Left lobe of liver (tissue), 2 donors: ENCODE measurements around the gene BST1. TPM values are rescaled to one million over a fixed set of nuclear protein-coding genes. Genes with fewer than 3 reads are reported as not detected.

Source experiments
- ATAC-seq: fragments of 200-7000 bp; cut with Tn5 transposase; one replicate; pipeline ENCODE4 v1.9.1; 2020; ENCODE audit warnings: mild to moderate bottlenecking, moderate library complexity
- DNase-seq: peaks from one replicate; pipeline ENCODE4 v3.0.0-alpha.2; 2020; ENCODE audit warnings: low spot score
- total RNA-seq: library from RNA; stranded (reverse); gene quantifications from one replicate; pipeline ENCODE4 v1.2.1, GENCODE V29; 2021
- donor health status: DM: no; HTN: no; CAD: no; lungs with moderate emphysema.
- donor health status: DM: no; HTN: yes; CAD: no.

BST1 gene, protein sequence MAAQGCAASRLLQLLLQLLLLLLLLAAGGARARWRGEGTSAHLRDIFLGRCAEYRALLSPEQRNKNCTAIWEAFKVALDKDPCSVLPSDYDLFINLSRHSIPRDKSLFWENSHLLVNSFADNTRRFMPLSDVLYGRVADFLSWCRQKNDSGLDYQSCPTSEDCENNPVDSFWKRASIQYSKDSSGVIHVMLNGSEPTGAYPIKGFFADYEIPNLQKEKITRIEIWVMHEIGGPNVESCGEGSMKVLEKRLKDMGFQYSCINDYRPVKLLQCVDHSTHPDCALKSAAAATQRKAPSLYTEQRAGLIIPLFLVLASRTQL
- total RNA-seq, result 3.7 TPM

DNA sequence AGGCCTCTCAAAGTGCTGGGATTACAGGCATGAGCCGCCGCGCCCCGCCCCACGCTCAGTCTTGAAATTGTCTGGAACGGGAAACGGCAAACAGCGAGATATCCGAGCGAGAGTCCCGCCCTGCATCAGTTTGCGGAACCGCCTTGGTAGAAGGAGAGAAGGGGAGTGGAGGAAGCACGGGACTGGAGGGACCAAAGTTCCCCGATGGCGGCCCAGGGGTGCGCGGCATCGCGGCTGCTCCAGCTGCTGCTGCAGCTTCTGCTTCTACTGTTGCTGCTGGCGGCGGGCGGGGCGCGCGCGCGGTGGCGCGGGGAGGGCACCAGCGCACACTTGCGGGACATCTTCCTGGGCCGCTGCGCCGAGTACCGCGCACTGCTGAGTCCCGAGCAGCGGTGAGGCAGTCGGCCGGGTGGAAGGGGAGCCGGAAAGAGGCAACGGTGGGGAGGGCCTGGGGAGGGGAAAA lies at the start of gene BST1:
Gene BST1 (plus strand): TSS at position 125 of the 463 bp plus-strand sequence. CDS start 80 bp downstream, at position 205.
- DNase-seq, result peak; percentile 69
- ATAC-seq, result peak; percentile 6

DNA sequence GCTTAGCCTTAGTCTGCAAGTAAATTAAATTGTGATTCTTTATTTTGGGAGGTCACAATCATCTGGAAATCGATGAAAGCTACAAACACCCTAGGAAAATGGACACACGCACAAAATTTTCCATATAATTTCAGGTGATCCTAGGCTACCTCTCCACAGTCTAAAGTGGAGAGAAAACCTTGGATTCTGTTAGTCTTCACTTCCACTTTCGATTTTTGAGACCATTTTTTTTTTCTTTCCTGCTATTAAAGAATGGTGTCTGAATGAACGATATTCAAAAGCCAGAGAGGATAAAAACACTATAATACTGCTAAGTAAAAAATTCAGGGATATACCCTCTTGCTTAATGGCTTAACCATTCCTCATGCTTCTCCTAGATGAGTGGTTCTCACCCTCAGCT lies 49.4 kb upstream of the BST1 start:
- DNase-seq, result no peak
- ATAC-seq, result no peak

DNA sequence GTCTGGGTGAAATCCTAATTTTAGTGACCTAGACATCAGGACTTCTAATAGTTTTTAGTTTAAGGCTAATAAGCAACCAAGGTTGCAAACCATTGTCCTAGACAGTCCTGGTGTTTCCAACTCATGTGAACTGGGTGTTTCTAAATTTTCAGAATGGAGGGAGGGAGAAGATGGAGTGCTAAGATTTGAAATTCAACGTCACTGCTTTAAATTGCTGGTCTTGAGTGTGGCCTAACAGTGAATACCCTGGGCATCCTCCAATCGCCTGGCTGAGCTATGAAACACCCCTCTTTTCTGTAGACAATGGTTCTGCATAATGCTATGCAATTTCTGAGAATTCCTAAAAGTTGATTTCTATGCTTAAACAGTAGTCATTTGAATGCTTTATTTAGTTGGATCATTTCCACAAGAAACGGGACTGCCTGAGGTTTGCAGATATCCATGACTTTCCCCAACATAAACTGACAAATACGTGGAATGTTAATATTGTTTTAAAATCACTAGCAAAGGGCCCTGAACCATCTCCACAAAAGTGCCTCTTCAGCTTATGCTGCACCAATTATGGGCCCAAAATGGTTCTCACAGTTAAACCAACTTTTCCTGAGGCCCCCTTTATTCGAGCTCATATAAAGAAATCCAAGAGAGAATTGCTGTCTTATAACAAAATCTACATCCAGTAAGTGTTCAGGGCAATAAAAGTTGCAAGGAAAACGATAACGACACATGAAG lies 48.8 kb upstream of the BST1 start:
- ATAC-seq, result peak; percentile 10

DNA sequence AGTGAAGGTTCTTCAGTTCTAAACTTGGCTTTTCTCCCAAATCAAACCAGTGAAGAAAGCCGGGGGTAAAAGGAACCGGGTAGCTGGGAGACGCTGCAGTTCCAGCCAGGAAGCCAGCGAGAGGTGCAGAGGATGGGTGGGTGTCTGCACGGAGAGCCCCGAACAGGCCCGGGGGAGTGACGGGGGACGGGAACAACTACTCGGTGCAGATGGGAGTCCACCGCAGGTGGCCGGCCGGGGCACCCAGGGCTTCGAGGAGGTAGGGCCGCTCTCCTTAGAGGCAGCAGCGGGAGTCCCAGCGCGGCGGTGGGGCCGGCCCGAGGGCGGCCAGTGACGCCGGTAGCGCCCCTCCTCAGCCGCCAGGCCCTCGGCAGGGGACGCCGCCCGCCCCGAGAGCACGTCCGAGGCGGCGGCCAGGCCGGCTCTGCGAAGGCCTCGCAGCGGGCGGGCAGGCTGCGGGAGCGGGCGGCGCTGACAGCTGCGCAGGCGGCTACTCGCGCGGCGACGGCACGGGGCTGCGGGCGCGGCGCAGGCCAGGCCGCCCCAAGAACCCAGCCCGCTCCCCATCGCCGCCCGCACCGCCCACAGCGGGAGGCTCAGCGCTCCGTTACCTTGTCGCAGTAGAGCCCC lies 48.2 kb upstream of the BST1 start:
- ATAC-seq (peak; percentile 43), DNase-seq (peak; percentile 67)

More for the DNA sequence above, 48.8 kb upstream of the BST1 start:
- no peak for DNase-seq

DNA sequence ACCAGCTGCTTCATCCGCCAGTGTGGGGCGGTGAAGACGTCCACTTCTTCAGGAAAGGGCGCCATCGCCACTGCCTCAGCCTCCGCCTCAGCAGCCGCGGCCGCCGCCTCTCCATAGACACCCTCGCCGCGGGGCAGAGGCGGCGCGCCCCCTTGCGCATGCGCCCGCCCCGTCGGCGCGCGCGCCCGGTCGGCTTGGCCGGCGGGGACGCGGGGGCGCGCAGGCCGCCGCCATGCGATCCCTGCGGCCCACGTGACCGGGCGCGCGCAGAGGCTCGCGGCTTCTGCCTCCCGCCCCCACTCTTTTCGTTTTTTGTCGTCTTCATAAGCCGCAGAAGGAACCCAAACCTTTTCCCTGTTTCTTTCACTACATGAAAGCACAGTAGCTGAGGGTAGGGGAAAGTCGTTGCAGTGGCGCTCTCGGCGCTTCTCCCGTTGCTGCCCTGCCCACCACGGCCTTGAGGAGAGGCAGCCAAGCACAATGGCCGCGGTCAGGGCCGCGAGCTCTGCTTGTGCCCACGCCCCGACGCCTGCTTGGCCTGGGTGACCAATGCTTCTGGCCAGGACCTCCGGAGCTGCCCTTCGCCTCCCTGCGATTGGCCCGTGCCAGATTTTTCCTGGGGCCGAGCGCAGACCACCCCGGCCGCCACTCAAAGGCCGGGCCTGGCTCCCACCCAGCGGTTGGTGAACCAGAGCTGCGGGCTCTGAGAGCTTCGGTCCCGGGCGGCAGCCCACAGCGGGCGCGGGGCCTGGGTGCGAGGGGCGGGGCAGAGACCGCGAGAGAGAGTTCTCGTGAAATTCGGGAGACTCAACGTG lies 47.4 kb upstream of the BST1 start, which contains the start of gene FBXL5:
Gene FBXL5 (minus strand): TSS at position 135 of the 815 bp plus-strand sequence. CDS start 70 bp downstream, at position 65.
- DNase-seq (peak; percentile 84), ATAC-seq (peak; percentile 81)

DNA sequence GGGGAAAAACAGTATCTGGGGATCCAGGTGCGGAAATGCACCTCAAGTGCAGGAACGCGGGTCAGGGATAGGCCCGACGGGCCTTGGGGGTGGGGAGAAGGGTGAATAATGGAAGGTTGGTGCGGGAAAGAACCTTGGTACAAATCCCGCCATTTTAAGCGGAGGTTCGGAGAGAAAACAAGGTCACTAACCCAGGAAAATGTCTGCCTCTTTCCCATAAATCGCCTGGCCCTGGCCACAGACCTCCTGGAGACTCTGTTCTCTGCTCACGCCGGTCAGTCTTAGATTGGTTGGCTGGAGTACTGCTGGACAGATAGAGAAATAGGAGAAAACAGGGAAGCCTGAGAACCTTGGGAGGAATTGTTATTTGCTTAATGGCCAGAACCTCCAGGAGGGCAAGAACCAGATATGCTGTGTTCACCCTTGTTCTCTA lies 46.8 kb upstream of the BST1 start:
- ATAC-seq (peak; percentile 35), DNase-seq (peak; percentile 58)

DNA sequence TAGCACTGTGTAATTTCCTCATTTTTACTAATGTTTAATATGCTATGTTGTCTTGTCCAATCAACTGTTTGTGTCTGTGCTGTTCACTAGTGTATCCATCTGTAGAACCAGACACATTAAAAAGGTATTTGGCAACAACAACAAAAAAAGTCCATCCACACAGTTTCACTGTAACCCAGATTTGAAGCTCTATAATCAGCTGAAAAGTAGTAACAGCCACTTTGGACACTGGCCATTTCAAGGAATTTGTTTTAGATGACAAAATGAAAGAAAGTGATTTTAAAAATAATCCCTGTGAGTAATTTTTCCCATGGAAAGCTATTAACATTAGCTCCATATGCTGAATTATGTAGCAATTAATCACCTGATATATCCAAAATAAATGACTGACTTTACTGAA lies 45.5 kb upstream of the BST1 start:
- no peak for DNase-seq
- ATAC-seq, result no peak

DNA sequence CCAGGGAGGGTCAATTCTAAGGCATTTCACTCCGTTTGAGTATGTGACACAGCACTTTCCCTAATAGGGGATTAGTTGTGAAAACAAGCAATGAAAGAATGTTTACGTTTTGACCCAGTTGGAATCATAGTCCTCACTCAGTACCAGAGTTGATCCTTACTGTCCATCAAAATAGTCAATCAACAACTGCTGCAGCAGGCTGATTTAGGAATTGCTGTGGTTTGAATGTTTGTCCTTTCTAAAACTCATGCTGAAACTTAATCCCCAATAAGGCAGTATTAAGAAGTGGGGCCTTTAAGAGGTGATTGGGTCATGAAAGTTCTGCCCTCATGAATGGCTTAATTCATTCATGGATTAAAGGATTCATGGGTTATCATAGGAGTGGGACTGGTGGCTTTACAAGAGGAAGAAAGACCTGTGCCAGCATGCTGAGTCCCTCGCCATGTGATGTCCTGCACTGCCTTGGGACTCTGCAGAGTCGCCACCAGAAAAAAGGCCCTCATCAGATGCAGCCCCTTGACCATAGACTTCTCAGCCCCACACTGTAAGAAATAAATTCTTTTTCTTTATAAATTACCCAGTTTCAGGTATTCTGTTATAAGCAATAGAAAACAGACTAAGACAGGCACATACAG lies 44.6 kb upstream of the BST1 start:
- DNase-seq (no peak), ATAC-seq (no peak)

DNA sequence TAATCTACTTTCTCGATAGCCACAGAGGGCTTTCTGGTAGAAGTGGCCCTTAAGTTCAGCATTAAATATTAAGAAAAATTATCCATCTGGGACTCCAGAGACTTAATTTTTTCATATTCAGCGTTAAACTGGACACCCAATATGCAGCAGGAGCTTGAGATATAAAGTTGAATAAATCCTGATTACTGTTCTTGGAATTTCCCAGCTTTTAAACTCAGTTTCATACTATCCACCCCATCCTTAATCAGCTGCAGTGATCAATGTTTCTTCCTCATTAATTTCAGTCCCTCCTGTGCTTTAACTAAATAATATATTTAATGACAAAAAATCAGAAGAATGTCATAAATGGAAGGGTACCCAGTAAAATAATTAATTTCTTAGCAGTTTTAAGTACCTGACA lies 44.1 kb upstream of the BST1 start:
- DNase-seq, result no peak
- no peak for ATAC-seq

DNA sequence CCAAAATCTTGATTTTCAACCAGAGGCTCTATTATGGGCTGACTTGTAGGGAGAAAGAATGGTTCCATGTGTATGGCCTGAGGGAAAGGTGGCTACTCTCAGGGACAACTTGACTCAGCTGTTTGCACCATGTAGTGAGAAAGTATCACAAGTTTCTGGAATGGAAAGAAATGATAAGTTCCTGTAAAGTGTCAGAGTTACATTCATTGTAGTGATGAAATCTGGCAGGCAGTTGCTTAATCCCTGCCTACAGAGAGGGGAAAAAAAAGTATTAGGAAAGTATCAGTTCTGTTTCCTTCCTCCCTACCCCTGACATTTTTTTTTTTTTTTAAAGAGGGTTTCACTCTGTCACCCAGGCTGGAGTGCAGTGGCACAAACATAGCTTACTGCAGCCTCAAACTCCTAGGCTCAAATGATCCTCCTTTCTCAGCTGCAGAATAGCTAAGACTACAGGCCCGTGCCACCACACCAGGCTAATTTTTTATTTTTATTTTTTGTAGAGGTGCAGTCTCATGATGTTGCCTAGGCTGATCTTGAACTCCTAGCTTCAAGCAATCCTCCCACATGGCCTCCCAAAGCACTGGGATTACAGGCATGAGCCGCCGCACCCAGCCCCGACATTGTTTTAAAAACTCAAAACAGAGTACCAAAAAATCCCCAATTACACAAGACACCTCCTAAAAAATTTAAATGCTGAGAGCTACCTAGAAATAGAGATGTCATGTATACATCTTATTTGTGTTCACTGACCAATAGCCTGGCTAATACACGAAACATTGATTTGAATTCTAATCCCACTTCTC lies 42.9 kb upstream of the BST1 start:
- ATAC-seq, result peak; percentile 8
- DNase-seq, result no peak

DNA sequence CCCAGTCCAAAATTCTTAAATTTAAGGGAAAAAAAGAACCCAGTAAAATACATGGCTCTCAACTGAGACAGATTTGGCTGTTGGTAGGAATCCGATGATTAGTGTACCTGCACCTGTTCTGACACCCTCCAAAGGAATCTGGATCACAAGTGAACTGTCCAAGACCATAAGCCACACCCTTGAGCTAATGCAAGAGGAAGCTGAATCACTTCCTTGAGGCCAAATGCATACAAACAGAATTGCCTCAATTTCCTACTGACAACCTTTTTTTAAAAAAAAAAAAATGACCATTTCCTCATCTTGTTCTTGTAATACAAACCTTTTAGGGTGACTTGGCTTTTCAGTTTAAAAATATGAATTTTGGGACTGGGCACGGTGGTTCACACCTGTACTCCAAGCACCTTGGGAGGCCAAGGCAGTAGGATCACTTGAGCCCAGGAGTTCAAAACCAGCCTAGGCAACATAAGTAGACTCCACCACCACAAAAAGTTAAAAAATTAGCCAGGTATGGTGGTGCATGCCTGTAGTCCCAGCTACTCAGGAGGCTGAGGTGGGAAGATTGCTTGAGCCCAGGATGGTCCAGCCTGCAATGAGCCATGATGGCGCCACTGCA lies 37.0 kb upstream of the BST1 start:
- DNase-seq (no peak), ATAC-seq (peak; percentile 26)

DNA sequence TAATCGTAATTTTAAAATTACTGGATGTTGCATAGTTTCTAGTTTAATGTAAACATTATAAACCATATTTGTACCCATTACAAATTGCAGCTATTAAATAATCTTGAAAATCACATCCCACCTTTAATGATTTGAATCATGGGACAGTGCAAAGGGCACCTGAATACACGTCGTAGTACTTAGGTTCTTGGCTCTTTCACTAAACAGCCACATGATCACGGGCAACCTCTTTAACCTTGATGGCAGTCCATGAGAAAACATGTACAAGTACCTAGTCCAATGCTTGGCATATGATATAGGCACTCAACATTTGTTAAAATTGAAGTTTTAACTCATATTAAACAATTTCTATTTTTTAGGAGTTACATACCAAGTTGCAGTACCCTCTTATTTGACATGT lies 35.9 kb upstream of the BST1 start:
- DNase-seq, result no peak
- peak; percentile 41 for ATAC-seq

DNA sequence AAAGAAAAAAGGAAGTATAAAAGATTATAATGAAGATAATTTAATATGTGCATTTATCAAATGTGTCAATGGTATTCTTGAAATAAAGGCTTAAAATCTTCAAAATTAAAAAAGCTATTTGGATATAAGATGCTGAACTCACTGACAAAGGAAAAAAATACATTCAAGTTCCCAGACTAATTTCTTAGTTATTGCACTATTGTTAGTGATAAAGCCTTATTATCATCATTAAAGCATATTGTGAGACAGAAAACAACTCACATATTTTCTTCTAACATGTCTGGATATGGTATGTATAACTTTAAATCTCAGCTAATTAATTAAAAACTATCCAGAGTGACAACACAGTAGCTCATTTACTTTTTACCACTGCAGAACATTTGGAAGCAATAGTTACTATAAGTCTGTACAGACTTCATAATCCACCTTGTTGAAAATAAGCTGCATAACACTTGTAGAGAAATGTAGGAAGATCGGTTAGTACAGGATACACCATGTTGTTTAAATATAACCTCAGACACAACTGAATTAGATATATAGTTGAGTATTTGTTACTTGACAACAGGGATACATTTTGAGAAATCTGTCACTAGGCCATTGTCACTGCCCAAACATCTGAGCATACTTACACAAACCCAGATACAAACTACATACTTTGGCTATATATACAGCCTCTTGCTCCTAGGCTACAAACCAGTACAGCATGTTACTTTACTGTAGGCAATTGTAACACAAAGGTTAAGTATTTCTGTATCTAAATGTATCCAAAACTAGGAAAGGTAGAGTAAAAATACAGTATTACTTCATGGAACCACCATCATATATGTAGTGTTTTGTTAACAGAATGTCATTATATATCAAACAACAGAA lies 34.1 kb upstream of the BST1 start:
- ATAC-seq (no peak), DNase-seq (no peak)

DNA sequence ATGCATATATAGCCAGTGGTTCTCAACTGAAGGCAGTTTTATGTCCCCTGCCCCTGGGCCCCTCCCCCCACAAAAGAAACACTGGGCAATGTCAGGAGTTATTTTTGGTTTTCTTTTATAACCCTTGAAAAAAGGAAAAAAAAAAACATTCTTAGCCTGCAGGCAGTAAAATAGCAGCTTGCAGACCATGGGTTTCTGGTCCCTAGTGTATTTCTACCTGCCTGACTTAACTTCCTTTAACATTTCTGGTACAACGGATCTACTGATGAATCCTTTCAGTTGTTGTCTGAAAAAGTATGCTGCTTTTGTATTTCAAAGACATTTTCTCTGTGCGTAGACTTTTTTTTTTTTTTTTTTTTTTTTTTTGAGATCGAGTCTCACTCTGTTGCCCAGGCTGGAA lies 32.3 kb upstream of the BST1 start:
- DNase-seq (no peak), ATAC-seq (no peak)

DNA sequence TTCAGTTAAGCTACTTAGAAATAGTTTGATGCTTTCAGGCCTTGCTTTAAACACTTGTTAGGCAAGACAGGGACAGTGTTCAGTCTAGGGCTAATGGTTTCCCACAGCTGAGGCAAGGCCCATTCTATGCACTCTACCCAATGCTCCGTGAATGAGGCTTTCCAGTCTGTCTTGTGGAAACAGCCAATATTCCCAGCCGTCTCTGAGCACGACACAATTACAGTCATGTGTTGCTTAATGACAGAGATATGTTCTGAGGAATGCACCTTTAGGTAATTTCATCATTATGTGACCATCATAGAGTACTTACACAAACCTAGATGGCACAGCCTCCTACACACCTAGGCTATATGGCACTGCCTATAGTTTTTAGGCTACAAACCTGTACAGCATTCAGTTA lies 30.8 kb upstream of the BST1 start:
- ATAC-seq, result no peak
- no peak for DNase-seq

DNA sequence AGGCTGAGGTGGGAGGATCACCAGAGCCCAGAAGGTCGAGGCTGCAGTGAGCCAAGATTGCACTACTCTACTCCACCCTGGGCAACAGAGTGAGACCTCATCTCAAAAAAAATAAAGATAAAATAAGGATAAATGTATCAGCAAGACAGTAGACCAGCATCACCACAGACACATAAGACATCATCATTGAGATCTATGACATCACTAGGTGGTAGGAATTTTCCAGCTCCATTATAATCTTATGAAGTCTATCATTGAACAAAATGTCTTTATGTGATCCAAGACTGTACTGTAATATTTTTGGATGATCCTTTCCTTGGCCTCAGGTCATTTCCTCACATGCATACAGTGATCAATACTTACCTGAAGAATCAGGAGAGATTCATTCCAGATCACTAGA lies 29.5 kb upstream of the BST1 start:
- DNase-seq (no peak), ATAC-seq (no peak)

DNA sequence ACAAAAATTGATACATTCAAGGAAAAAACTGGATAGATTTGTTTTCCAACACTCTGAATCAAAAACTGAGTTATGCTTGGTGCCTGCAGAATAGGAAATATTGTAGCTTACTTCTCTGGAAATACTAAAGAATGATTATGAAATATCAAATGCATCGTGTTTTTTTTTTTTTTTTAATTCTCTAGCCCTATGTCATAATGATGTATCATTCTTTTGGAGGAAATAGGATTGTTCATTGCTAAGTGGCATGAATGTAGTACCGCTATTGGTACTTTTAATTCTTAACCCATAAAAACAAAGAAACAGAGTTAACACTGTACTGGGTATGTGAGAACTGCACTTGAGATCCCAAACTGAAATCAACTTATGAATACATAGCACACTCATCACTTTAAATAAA lies 28.8 kb upstream of the BST1 start:
- ATAC-seq (no peak), DNase-seq (no peak)

DNA sequence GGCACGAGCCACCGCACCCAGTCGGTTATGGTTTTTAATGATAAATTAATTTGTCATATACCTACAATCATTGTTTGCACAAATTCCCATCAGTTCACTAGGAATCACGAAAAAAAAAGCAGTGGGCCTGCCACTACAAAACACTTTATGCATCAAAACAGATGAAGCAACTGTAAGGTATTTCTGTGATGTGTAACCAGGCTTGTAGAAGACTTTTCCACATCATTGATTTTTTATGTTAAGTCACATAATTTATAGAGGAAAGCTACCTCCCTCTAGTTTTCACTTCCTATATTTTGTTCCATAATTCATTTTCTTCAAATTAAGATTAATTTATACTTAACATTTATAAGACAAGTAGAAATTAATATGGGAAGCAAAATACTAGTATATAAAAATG lies 27.9 kb upstream of the BST1 start:
- ATAC-seq (no peak), DNase-seq (no peak)
